Gastroesophageal sphincter (tissue), 3 donors: ENCODE measurements around the gene FRMD1.

Source experiments
- EP300 ChIP-seq: sonication (generic); formaldehyde crosslinking; IDR thresholded peaks from one replicate; pipeline ENCODE4 v1.6.1; 2017; ENCODE audit warnings: antibody characterized with exemption, mild to moderate bottlenecking
- POLR2A ChIP-seq, 2 donors: fragments of 450-650 bp; IDR thresholded peaks; one replicate each; pipeline ENCODE4 v1.6.1; 2017; ENCODE audit warnings: antibody characterized with exemption in 2 of 2, mild to moderate bottlenecking in 2 of 2, moderate library complexity in 1 of 2
- TF ChIP-seq, protein P1 (sequence below), 4 experiments: fragments of 200-600 bp in 2 of 4; fragments of 450-650 bp in 2 of 4; sonication (generic) in 1 of 4; IDR thresholded peaks; one replicate each; pipeline ENCODE4 v1.5.1; 2017 to 2019; ENCODE audit warnings: antibody characterized with exemption in 4 of 4, mild to moderate bottlenecking in 2 of 4, moderate library complexity in 2 of 4

DNA sequence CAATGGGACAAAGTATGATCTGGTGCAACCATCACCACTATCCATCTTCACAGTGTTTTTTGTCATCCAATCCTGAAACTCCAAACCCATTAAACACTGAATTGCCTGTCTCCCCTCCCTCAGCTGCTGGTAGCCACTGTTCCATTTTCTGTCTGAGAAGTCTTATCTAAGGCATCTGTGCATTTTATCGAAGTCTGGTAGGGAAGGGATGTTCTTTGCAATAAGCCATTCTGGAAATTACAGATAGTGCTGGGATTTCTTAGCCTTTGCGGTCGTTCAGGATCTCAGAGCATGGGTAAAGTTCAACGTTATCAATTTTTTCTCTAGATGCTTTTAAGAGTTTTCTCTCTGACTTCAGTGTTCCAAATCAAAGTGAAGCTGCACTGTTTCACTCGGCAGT, 57.4 kb downstream of the FRMD1 start:
- TF ChIP-seq, protein P1, sequence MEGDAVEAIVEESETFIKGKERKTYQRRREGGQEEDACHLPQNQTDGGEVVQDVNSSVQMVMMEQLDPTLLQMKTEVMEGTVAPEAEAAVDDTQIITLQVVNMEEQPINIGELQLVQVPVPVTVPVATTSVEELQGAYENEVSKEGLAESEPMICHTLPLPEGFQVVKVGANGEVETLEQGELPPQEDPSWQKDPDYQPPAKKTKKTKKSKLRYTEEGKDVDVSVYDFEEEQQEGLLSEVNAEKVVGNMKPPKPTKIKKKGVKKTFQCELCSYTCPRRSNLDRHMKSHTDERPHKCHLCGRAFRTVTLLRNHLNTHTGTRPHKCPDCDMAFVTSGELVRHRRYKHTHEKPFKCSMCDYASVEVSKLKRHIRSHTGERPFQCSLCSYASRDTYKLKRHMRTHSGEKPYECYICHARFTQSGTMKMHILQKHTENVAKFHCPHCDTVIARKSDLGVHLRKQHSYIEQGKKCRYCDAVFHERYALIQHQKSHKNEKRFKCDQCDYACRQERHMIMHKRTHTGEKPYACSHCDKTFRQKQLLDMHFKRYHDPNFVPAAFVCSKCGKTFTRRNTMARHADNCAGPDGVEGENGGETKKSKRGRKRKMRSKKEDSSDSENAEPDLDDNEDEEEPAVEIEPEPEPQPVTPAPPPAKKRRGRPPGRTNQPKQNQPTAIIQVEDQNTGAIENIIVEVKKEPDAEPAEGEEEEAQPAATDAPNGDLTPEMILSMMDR (IDR thresholded peaks at IDR 0.05): no peak
- TF ChIP-seq EP300: no peak
- no peak for TF ChIP-seq POLR2A (IDR thresholded peaks at IDR 0.05)
